Transverse colon (tissue), 4 donors: ENCODE results near the gene ZSWIM1. TPM values are rescaled to one million over a fixed set of nuclear protein-coding genes. Genes with fewer than 3 reads are reported as not detected.

Experiments used
- DNase-seq: peaks from one replicate; pipeline ENCODE4 v3.0.0-alpha.2; 2019
- H3K27ac ChIP-seq, 4 donors: fragments of 200-600 bp; sonication (generic); 2 replicates each; pipeline ENCODE4 v1.5.1; 2016 to 2018; ENCODE audit warnings: inconsistent platforms in 4 of 4
- H3K27me3 ChIP-seq: fragments of 200-600 bp; sonication (generic); 2 replicates; pipeline ENCODE4 v1.5.1; 2017; ENCODE audit warnings: inconsistent platforms
- H3K36me3 ChIP-seq, 4 donors: fragments of 200-600 bp; sonication (generic); 2 replicates each; pipeline ENCODE4 v1.5.1; 2017 to 2019; ENCODE audit warnings: inconsistent platforms in 4 of 4
- H3K4me1 ChIP-seq, 4 donors: fragments of 200-600 bp; sonication (generic); 2 replicates each; pipeline ENCODE4 v1.5.1; 2017 to 2020; ENCODE audit warnings: inconsistent platforms in 4 of 4
- H3K4me3 ChIP-seq, 4 donors: fragments of 200-600 bp; sonication (generic); 1 replicate in 1 of 4; 2 replicates in 3 of 4; pipeline versions ENCODE4 v1.5.1 to v1.6.1; 2017 to 2019; ENCODE audit warnings: inconsistent platforms in 4 of 4
- H3K9me3 ChIP-seq, 2 donors: fragments of 200-600 bp; sonication (generic); 2 replicates each; pipeline ENCODE4 v1.5.1; 2017 to 2019; ENCODE audit warnings: inconsistent platforms in 2 of 2
- CTCF ChIP-seq, 5 experiments: fragments of 200-600 bp in 3 of 5; fragments of 450-650 bp in 2 of 5; sonication (generic) in 3 of 5; IDR thresholded peaks; 1 replicate in 2 of 5; 2 replicates in 3 of 5; pipeline ENCODE4 v1.5.1; 2016 to 2017; ENCODE audit warnings: antibody characterized with exemption in 5 of 5, inconsistent platforms in 3 of 5, mild to moderate bottlenecking in 2 of 5, moderate library complexity in 1 of 5
- EP300 ChIP-seq: sonication (generic); formaldehyde crosslinking; IDR thresholded peaks from one replicate; pipeline ENCODE4 v1.6.1; 2017; ENCODE audit warnings: antibody characterized with exemption, low read depth
- POLR2A ChIP-seq: fragments of 450-650 bp; IDR thresholded peaks from one replicate; pipeline ENCODE4 v1.6.1; 2016; ENCODE audit warnings: antibody characterized with exemption, mild to moderate bottlenecking, moderate library complexity
- POLR2AphosphoS5 ChIP-seq, 3 donors: sonication (generic); formaldehyde crosslinking; IDR thresholded peaks; one replicate each; pipeline ENCODE4 v1.6.1; 2016; ENCODE audit warnings: antibody characterized with exemption in 3 of 3
- WGBS, 2 donors: methylation state at CpG; one replicate each; pipeline ENCODE4 v1.1.5; 2018; ENCODE audit warnings: low coverage in 1 of 2; 5-methylcytosine and 5-hydroxymethylcytosine counted together
- in situ Hi-C, 4 donors: fragments of 200-750 bp; cut with MboI; loops; one replicate each; pipeline versions ENCODE4 v1.15.0 to v1.15.1; 2017; ENCODE audit warnings: low sequenced_read_pairs in 3 of 4, low pct_ligation_motif_present in 1 of 4, low pct_unique_long_range_greater_than_20kb in 1 of 4
- intact Hi-C: fragments of 100-400 bp; cut with DNase I; formaldehyde crosslinking; loops from one replicate; pipeline ENCODE4 v1.15.1; 2023; ENCODE audit warnings: low total_unique reads
- total RNA-seq, 4 donors: library from RNA; depleted of rRNA; stranded (reverse); fragments of >200 nt; gene quantifications; one replicate each; pipeline ENCODE4 v1.1.0, GENCODE V29; 2016

ZSWIM1 gene
- total RNA-seq, 4 donors from 2014 or later = 11.0 to 82.6 (median 16.0) TPM

GRCh38 chr20:45878076-45878761 is 2.8 kb upstream of the ZSWIM1 start:
- TF ChIP-seq POLR2AphosphoS5 (IDR thresholded peaks at IDR 0.05) (no peak), CTCF (IDR thresholded peaks at IDR 0.05) (no peak), EP300 (no peak), POLR2A (no peak)
- Histone ChIP-seq H3K9me3 (no peaks in the 10 kb centered on the region), H3K36me3 (peaks cover 0 to 12% (median 4%) of the 10 kb centered on the region in 4 donors), H3K27me3 (no peaks in the 10 kb centered on the region), H3K27ac (no peak overlapping the region), H3K4me3 (no peak overlapping the region), H3K4me1 (peaks cover 8 to 19% (median 12%) of the 10 kb centered on the region in 4 donors)
- no peak for DNase-seq
- intact Hi-C loops (no loop called here), in situ Hi-C loops (no loop called here)
- WGBS, 2 donors = 90% methylated on average over 13 of the region's 13 CpGs; no CpG with 5 or more reads in 1 of the 2 donors

GRCh38 chr20:45882469-45883099 is 1.6 kb downstream of the ZSWIM1 start:
- Histone ChIP-seq H3K36me3 (peaks cover 0 to 11% (median 5%) of the 10 kb centered on the region in 4 donors), H3K27ac (no peak overlapping the region), H3K9me3 (no peaks in the 10 kb centered on the region), H3K4me3 (no peak overlapping the region), H3K27me3 (no peaks in the 10 kb centered on the region), H3K4me1 (peaks cover 10 to 26% (median 14%) of the 10 kb centered on the region in 4 donors)
- WGBS, 2 donors = 82 to 100% methylated on average over 2 to 4 of the region's 4 CpGs
- in situ Hi-C loops (no loop called here), intact Hi-C loops (no loop called here)
- DNase-seq = no peak
- no peak for TF ChIP-seq EP300
- TF ChIP-seq CTCF (IDR thresholded peaks at IDR 0.05) = no peak
- TF ChIP-seq POLR2AphosphoS5 (IDR thresholded peaks at IDR 0.05) = no peak
- TF ChIP-seq POLR2A = no peak

GRCh38 chr20:45883100-45883469 is 2.1 kb downstream of the ZSWIM1 start:
- intact Hi-C loops = no loop called here
- TF ChIP-seq POLR2A = no peak
- TF ChIP-seq CTCF (IDR thresholded peaks at IDR 0.05) = no peak
- no peak for TF ChIP-seq POLR2AphosphoS5 (IDR thresholded peaks at IDR 0.05)
- TF ChIP-seq EP300 = no peak
- peaks cover 0 to 10% (median 3%) of the 10 kb centered on the region in 4 donors for H3K36me3 ChIP-seq
- in situ Hi-C loops = no loop called here
- no peak overlapping the region for H3K27ac ChIP-seq
- H3K9me3 ChIP-seq = no peaks in the 10 kb centered on the region
- 77% methylated on average over 9 of the region's 9 CpGs; no CpG with 5 or more reads in 1 of the 2 donors for WGBS, 2 donors
- no peak overlapping the region for H3K4me3 ChIP-seq
- DNase-seq = no peak
- peaks cover 10 to 26% (median 14%) of the 10 kb centered on the region in 4 donors for H3K4me1 ChIP-seq
- no peaks in the 10 kb centered on the region for H3K27me3 ChIP-seq

GRCh38 chr20:45886590-45887345 is 5.7 kb downstream of the ZSWIM1 start:
- WGBS, 2 donors = 94 to 100% methylated on average over 3 to 19 of the region's 19 CpGs
- intact Hi-C loops (no loop called here), in situ Hi-C loops (no loop called here)
- H3K27me3 ChIP-seq = no peaks in the 10 kb centered on the region
- peaks cover 5 to 35% (median 18%) of the 10 kb centered on the region in 4 donors for H3K4me1 ChIP-seq
- H3K4me3 ChIP-seq = no peak overlapping the region
- H3K36me3 ChIP-seq = peaks cover 0 to 7% (median 3%) of the 10 kb centered on the region in 4 donors
- DNase-seq = no peak
- H3K27ac ChIP-seq = no peak overlapping the region
- H3K9me3 ChIP-seq = no peaks in the 10 kb centered on the region
- no peak for TF ChIP-seq EP300
